Panc1 (cell line): ENCODE measurements around the gene CD83. TPM values are rescaled to one million over a fixed set of nuclear protein-coding genes. Genes with fewer than 3 reads are reported as not detected.

ENCODE experiments used
- ATAC-seq: fragments of 200-7000 bp; cut with Tn5 transposase; 2 replicates; pipeline ENCODE4 v1.9.1; 2020; ENCODE audit warnings: mild to moderate bottlenecking, moderate library complexity
- BruUV-seq: library from RNA; stranded (reverse); fragments of 400-500 nt; replicated peaks from 2 replicates; lab custom pipeline; 2021; lab: Mats Ljungman, UMichigan
- CTCF ChIA-PET: fragments of 300-600 bp; sonication (Branson Sonifier 250); formaldehyde crosslinking; loops from one replicate; lab custom pipeline; 2022; ENCODE audit warnings: antibody characterized with exemption; lab: Charles Lee
- POLR2A ChIA-PET: fragments of 300-600 bp; sonication (Branson Sonifier 250); formaldehyde crosslinking; loops from one replicate; lab custom pipeline; 2022; ENCODE audit warnings: antibody characterized with exemption; lab: Charles Lee
- DNase-seq: peaks from one replicate; pipeline ENCODE4 v3.0.0-alpha.2; 2010; ENCODE audit warnings: low read depth, low spot score
- H3K27ac ChIP-seq: 2 replicates; pipeline ENCODE4 v1.5.1; 2011; ENCODE audit warnings: mild to moderate bottlenecking, low read length, inconsistent platforms
- H3K27me3 ChIP-seq: fragments of 200-500 bp; sonication (Bioruptor generic); 2 replicates; pipeline ENCODE4 v1.6.0; 2014; ENCODE audit warnings: low read length, inconsistent platforms; ENCODE audit not compliant: control insufficient read depth, insufficient read depth
- H3K36me3 ChIP-seq: fragments of 200-500 bp; sonication (Bioruptor generic); 2 replicates; pipeline ENCODE4 v1.5.1; 2014; ENCODE audit warnings: inconsistent platforms, mild to moderate bottlenecking, low read length, moderate library complexity; ENCODE audit not compliant: control insufficient read depth, insufficient read depth
- H3K4me1 ChIP-seq: 2 replicates; pipeline ENCODE4 v1.5.1; 2011; ENCODE audit warnings: inconsistent platforms, mild to moderate bottlenecking, low read length, moderate library complexity; ENCODE audit not compliant: control insufficient read depth, insufficient read depth
- H3K4me3 ChIP-seq, 2 experiments: 2 replicates each; pipeline ENCODE4 v1.5.1; 2011 to 2012; ENCODE audit warnings: low read depth in 2 of 2, low read length in 2 of 2, mild to moderate bottlenecking in 2 of 2, inconsistent platforms in 1 of 2, moderate library complexity in 1 of 2
- H3K9me3 ChIP-seq: fragments of 200-500 bp; sonication (Bioruptor generic); 2 replicates; pipeline ENCODE4 v1.5.1; 2014; ENCODE audit warnings: low read depth, mild to moderate bottlenecking, inconsistent platforms, low read length, moderate library complexity; ENCODE audit not compliant: control insufficient read depth, insufficient read depth
- POLR2AphosphoS5 ChIP-seq: IDR thresholded peaks from 2 replicates; pipeline ENCODE4 v1.6.1; 2012; ENCODE audit warnings: mild to moderate bottlenecking, low read depth, low read length, moderate library complexity
- SIN3A ChIP-seq: IDR thresholded peaks from 2 replicates; pipeline ENCODE4 v1.6.1; 2012; ENCODE audit warnings: low read depth, mild to moderate bottlenecking, low read length, moderate library complexity, borderline replicate concordance; ENCODE audit not compliant: insufficient read depth
- TCF7L2 ChIP-seq: IDR thresholded peaks from 2 replicates; pipeline ENCODE4 v1.6.1; 2011; ENCODE audit warnings: mild to moderate bottlenecking, low read depth, low read length, inconsistent platforms
- in situ Hi-C: cut with HindIII; loops from 2 replicates; pipeline ENCODE4 v1.10.0; 2016; ENCODE audit warnings: low sequenced_read_pairs, low pct_unique_long_range_greater_than_20kb
- intact Hi-C: fragments of 100-400 bp; cut with micrococcal nuclease; formaldehyde crosslinking; loops from one replicate; pipeline ENCODE4 v1.10.0; 2022; ENCODE audit not compliant: unreplicated experiment
- total RNA-seq: library from RNA; stranded (reverse); gene quantifications from one replicate; pipeline ENCODE4 v1.2.1, GENCODE V29; 2021; ENCODE audit not compliant: unreplicated experiment
- TF ChIP-seq, protein P1 (sequence below), 2 experiments: IDR thresholded peaks; 2 replicates each; pipeline ENCODE4 v1.6.1; 2011 to 2012; ENCODE audit warnings: low read depth in 2 of 2, control low read depth in 1 of 2, low read length in 1 of 2, mild to moderate bottlenecking in 1 of 2, moderate library complexity in 1 of 2; ENCODE audit not compliant: insufficient read depth in 1 of 2
- TF ChIP-seq, protein P2 (sequence below): fragments of 450-650 bp; IDR thresholded peaks from 2 replicates; pipeline ENCODE4 v1.5.1; 2017; ENCODE audit warnings: mild to moderate bottlenecking

CD83 gene
- total RNA-seq, 1 experiment from 2014 or later = 5.3 TPM

DNA sequence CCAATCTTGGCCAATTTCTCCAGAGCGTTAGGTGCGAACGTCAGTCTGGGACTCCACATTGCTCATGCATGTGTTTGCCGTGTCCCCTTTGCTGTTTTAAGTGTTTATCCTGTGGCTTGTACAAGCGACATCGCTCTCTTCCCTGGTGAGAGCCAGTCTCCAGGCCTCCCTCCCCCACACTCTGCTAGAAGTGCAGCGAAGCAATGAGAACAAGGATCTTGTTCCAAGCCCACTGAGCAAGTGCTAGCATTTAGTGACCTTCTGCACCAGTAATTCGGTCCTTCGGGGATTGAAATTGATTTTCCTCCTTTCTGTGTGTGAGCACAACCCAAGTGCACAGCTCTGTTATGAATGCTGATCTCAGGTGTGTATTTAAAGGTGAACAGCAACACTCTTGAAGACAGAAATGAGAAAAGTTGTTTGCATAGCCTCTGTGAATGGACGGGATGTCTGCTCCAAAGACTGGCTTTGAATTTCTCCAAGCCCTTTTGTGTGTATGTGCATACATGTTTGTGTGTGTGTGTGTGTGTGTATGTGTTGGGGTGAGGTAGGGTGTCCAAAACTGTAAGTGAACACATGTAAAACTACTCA, 29.0 kb downstream of the CD83 start:
- H3K27me3 ChIP-seq = no peaks in the 10 kb centered on the region; the same call in 1 of the 2 replicates
- no peaks in the 10 kb centered on the region for H3K4me1 ChIP-seq
- intact Hi-C loops = no loop called here
- ATAC-seq (no peak), DNase-seq (no peak)
- no TSS peak for BruUV-seq
- no peak overlapping the region for H3K27ac ChIP-seq
- in situ Hi-C loops = no loop called here
- no peaks in the 10 kb centered on the region for H3K9me3 ChIP-seq
- H3K36me3 ChIP-seq = no peaks in the 10 kb centered on the region
- no peak overlapping the region for H3K4me3 ChIP-seq
- TF ChIP-seq, protein P1, sequence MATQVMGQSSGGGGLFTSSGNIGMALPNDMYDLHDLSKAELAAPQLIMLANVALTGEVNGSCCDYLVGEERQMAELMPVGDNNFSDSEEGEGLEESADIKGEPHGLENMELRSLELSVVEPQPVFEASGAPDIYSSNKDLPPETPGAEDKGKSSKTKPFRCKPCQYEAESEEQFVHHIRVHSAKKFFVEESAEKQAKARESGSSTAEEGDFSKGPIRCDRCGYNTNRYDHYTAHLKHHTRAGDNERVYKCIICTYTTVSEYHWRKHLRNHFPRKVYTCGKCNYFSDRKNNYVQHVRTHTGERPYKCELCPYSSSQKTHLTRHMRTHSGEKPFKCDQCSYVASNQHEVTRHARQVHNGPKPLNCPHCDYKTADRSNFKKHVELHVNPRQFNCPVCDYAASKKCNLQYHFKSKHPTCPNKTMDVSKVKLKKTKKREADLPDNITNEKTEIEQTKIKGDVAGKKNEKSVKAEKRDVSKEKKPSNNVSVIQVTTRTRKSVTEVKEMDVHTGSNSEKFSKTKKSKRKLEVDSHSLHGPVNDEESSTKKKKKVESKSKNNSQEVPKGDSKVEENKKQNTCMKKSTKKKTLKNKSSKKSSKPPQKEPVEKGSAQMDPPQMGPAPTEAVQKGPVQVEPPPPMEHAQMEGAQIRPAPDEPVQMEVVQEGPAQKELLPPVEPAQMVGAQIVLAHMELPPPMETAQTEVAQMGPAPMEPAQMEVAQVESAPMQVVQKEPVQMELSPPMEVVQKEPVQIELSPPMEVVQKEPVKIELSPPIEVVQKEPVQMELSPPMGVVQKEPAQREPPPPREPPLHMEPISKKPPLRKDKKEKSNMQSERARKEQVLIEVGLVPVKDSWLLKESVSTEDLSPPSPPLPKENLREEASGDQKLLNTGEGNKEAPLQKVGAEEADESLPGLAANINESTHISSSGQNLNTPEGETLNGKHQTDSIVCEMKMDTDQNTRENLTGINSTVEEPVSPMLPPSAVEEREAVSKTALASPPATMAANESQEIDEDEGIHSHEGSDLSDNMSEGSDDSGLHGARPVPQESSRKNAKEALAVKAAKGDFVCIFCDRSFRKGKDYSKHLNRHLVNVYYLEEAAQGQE (IDR thresholded peaks at IDR 0.05; ENCODE audit: insufficient read depth in 1 of 2, low read depth in 2 of 2, low read length in 1 of 2) = no peak
- TF ChIP-seq SIN3A = no peak
- no peak for TF ChIP-seq POLR2AphosphoS5
- TF ChIP-seq, protein P2, sequence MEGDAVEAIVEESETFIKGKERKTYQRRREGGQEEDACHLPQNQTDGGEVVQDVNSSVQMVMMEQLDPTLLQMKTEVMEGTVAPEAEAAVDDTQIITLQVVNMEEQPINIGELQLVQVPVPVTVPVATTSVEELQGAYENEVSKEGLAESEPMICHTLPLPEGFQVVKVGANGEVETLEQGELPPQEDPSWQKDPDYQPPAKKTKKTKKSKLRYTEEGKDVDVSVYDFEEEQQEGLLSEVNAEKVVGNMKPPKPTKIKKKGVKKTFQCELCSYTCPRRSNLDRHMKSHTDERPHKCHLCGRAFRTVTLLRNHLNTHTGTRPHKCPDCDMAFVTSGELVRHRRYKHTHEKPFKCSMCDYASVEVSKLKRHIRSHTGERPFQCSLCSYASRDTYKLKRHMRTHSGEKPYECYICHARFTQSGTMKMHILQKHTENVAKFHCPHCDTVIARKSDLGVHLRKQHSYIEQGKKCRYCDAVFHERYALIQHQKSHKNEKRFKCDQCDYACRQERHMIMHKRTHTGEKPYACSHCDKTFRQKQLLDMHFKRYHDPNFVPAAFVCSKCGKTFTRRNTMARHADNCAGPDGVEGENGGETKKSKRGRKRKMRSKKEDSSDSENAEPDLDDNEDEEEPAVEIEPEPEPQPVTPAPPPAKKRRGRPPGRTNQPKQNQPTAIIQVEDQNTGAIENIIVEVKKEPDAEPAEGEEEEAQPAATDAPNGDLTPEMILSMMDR = no peak
- no peak for TF ChIP-seq TCF7L2
- ChIA-PET CTCF (no interaction called here), POLR2A (no interaction called here)

DNA sequence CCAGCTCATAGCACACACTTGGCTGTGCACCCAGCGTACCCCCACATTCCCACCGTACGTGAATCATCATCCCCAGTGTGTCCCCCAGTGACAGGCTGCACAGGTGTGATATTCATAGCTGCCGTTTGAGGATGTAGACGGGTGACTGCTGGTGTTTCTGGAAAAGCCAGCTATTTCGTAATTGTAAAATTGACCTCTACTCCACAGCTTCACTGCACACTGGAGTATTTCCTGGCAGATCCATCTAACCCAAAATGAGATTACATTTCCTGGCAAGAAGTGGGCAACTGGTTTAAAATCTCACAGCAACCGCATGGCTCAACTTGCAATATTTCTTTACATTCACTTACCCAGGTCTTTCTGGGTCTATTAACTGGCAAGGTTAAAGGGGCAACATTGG, 30.3 kb downstream of the CD83 start:
- H3K27me3 ChIP-seq = no peaks in the 10 kb centered on the region; the same call in 1 of the 2 replicates
- TF ChIP-seq, protein P2 = no peak
- TF ChIP-seq TCF7L2 (no peak), SIN3A (no peak), POLR2AphosphoS5 (no peak)
- TF ChIP-seq, protein P1 (IDR thresholded peaks at IDR 0.05; ENCODE audit: insufficient read depth in 1 of 2, low read depth in 2 of 2, low read length in 1 of 2) = no peak
- CTCF ChIA-PET = no interaction called here
- no peak for ATAC-seq
- H3K27ac ChIP-seq = no peak overlapping the region
- BruUV-seq = no TSS peak
- POLR2A ChIA-PET = no interaction called here
- in situ Hi-C loops (no loop called here), intact Hi-C loops (no loop called here)
- no peaks in the 10 kb centered on the region for H3K4me1 ChIP-seq
- no peak overlapping the region for H3K4me3 ChIP-seq
- DNase-seq = no peak
- no peaks in the 10 kb centered on the region for H3K36me3 ChIP-seq
- H3K9me3 ChIP-seq = no peaks in the 10 kb centered on the region
